HG03280 (cell line): ENCODE results near the gene LTK.
A peak's percentile ranks its signal among the peaks of the same experiment; 100 is the strongest.

ENCODE experiments used
- ATAC-seq: cut with Tn5 transposase; IDR thresholded peaks from one replicate; pipeline ENCODE4 v1.9.1; 2021; ENCODE audit warnings: mild to moderate bottlenecking, moderate library complexity; ENCODE audit not compliant: unreplicated experiment

LTK gene

DNA sequence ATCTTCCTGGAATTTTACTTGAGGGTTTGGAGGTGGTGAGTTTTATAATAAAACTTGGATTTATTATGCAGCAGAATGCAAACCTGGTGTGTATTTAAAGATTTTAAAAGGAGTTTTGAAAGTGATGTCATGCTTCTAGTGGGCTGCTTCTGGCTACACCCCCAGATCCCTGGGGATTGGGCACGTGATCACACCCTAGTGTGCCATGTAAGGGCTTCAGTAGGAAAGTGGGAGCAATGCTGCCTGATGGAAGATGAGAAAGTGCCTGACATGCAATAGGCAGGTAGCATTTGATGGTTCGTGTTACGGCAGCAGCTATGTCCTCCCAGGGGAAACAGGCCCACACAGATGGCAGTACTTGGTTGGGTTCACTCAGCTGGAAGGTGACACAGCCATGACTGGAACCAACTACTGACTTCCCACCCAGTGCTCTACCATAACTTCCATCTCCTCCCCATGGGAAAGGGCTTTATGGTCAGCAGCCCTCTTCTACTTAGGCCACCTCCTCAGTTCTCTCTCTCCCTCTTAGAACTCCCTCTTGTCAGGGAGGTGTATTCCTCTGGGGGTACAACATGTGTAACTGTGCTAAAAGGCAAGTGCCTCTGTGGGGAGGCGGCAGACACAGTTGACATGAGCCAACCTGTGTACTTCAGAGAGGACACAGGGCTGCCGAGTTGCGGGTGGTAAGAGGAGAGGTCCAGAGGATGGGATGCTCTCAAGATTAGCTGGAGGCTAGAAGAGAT lies 14.3 kb downstream of the LTK start:
- no peak for ATAC-seq

DNA sequence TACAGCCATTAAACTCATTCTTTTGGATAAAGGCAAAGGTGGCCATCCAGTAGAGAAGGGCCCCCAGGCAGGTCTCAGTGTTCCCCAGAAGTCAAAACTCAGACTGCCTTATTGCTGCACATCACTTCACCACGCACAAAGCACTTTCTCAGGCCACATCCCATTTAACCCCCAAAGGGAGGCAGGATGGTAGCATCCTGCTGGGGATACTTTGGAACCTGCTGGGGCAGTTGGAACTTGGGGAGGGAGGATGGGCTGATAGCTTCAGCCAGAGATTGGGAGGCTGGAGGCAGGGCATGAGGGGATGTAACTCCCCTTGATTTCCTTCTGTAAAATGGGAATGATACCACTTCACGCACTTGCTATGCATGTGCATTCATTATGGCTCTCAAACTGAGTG lies 15.0 kb downstream of the LTK start:
- no peak for ATAC-seq

- ATAC-seq, result no peak
Measured at GRCh38 chr15:41495736-41496599, 17.7 kb downstream of the LTK start.

DNA sequence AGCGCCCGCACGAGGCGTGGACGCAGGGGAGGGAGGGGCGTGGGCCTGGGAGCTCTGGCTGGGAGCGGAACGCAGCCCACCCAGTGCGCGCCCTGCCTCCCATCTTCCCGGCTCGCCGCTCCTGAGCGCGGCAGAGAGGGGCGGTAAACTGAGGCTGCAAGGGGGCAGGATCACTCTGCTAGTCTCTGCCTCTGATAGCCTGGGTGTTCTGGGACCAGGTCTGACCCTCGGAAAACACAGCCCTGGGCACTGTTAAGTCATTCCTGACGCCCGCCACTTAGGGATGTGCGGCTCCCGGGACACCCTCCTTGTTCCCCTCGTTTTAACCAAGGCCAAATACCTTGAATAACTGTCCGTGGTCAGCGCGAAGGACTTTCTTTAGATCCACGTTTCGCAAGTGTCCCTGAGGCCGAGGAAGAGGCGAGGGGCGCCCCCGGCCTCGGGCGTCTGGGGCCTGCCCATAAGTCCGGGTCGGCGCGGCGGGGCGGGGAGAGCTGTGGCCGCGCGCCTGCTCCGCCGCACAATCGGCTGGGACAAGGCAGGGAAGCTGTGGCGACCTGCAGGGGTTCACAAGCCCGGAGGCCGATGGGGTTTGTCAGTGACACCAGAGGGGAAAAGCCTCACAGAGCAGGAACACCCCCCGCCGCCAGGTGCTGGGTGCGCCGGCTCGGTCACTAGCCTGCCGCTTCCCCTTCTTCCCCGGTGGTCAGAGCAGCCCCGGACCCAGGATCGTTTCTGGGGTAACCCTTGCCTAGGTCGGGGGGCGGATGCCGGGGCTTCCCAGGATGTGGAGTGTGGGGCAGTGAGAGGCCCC lies 18.5 kb downstream of the LTK start:
- no peak for ATAC-seq

- peak; percentile 20 for ATAC-seq
Measured at GRCh38 chr15:41494190-41494921, 19.3 kb downstream of the LTK start.

GRCh38 chr15:41493902-41494189 lies 19.8 kb downstream of the LTK start:
- ATAC-seq, result no peak

GRCh38 chr15:41493205-41493901 lies 20.3 kb downstream of the LTK start, which contains the start of gene ITPKA:
Gene ITPKA, plus strand, starts transcription at chr15:41493874. Its CDS starts 54 bp downstream, at chr15:41493928.
- peak; percentile 81 for ATAC-seq

GRCh38 chr15:41492597-41493204 lies 20.9 kb downstream of the LTK start:
- no peak for ATAC-seq

DNA sequence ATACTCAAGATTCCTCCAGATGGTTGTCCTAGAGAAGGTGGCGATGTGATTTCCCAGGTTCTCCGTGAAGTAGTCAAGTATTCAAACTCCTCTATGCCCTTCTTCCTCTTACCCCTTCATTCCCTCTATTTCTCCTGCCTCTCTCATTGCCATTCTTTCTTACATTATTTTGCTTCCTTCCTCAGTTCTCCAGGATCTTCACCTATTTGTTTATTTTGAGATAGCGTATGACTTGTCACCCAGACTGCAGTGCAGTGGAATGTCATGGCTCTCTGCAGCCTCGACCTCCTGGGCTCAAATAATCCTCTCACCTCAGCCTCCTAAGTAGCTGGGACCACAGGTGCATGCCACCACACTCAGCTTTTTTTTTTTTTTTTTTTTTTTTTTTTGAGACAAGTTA lies 21.7 kb downstream of the LTK start:
- no peak for ATAC-seq

DNA sequence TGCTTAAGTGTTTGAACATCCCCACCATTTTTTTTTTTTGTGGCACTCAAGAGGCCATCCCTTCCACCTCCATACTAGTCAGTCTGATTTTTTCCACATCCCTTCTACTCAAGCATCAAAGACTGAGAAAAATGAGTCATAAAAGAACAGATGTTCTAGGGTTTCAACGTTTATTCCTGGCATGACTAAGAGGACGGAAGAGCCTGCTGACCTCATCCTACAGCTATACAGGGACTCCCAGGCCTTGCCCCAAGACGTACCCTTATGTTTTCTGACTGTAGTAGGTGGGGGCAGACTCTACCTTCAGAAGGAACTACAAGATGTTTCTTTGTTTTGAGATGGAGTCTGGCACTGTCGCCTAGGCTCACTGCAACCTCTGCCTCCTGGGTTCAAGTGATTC lies 23.3 kb downstream of the LTK start:
- no peak for ATAC-seq

- no peak for ATAC-seq
Measured at GRCh38 chr15:41489641-41490040, 24.0 kb downstream of the LTK start.

GRCh38 chr15:41487802-41488201 lies 25.8 kb downstream of the LTK start:
- ATAC-seq, result no peak

- ATAC-seq, result no peak
Measured at GRCh38 chr15:41487381-41487780, 26.2 kb downstream of the LTK start.

GRCh38 chr15:41486286-41486685 lies 27.3 kb downstream of the LTK start:
- no peak for ATAC-seq

DNA sequence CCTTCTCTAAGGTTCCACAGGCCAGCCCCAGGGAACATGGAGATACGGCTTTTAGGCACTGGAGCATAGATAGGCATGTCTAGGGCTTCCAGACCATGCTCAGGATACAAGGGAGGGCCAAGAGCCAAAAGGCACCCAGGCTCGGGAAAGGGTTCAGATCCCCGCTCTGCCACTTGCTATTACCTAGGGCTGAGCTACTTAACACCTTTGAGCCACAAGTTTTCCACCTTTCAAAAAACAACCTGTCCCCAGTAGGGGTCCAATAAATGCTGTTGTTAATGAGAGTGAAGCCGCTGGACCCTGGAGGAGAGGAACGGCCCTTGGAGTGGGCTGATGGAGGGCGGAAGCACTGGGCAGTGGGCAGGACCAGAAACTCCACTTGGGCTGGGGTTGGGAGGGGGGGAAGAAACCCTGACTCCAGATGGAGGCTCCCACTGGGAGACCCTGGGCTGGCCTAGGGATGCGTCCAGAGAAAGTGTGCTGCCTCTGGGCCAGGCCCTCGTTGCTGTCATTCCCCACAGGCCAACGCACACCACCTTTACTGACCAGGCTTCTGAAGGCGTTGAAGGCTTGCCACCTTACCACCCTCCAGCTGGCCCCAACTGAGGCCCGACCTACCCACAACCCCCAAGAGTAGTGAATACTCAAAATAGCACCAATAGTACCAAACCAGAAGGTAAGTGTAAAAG lies 28.5 kb downstream of the LTK start:
- no peak for ATAC-seq

DNA sequence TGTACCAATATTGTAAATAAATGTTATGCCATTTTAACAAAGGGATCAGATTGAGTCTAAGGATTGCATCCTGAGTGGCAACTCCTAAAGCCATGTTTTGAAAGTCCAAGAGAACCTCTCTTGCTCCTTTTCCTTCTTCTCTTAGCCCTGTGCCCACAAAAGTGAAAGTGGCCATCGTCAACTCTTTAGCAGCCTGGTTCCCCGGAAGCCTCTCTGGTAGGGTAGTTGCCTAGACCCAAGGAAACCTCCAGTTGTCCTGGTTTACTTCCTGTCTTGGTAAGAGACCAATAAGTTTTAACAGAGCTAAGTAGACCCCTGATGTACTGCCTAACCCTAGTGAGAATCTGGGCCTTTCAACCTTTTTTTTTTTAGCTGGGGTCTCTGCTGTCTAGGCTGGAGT lies 30.1 kb downstream of the LTK start:
- ATAC-seq, result no peak

- ATAC-seq, result peak; percentile 84
Measured at GRCh38 chr15:41483115-41483514, 30.5 kb downstream of the LTK start.

DNA sequence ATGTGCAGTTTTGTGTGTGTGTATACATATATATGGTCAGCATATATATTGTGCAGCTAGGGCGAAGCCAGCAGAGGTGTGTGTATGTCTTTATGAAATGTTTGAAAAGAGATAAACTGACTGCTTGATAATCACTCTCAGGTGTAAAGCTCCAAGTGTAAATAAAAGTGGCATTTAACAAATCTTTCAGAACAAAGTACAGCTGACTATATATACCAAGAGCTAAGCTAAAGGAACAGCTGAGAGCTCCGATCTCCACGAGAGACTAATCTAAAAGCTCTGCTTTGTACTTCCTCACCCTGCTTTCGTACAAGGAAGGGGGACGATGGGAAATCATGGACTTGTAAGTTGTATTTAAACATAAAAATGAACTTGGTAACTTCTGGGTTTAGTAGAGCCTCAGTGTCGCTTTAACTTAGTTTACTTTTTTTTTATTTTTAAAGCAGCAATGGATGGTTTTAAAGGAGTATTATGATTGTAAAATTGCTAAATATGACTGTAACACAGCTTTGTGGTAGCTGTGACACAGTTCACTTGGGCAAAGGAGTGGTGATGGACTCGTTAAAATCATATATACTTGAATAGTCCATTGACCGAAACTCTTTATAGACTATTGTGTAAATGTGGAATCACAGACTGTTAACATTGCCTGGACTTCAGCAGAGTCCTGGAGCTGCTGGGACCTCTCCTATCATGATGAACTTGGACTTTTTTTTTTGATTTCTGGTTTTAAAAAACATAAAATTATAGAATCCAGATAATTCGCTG lies 31.3 kb downstream of the LTK start:
- ATAC-seq, result no peak
